GM21619 (cell line): ENCODE results near the gene IL1RAPL1.
"Not testable (repeated sequence)": the region's sequence is repeated elsewhere in the genome, so short reads cannot be mapped to it uniquely, and the experiment has no call there.

ENCODE experiments used
- ATAC-seq: cut with Tn5 transposase; IDR thresholded peaks from one replicate; pipeline ENCODE4 v1.9.1; 2021; ENCODE audit not compliant: unreplicated experiment

The IL1RAPL1 gene

GRCh38 chrX:28757290-28757689 is 170.0 kb downstream of the IL1RAPL1 start:
- no peak for ATAC-seq

GRCh38 chrX:28766561-28766960 is 179.3 kb downstream of the IL1RAPL1 start:
- not testable (repeated sequence) for ATAC-seq

DNA sequence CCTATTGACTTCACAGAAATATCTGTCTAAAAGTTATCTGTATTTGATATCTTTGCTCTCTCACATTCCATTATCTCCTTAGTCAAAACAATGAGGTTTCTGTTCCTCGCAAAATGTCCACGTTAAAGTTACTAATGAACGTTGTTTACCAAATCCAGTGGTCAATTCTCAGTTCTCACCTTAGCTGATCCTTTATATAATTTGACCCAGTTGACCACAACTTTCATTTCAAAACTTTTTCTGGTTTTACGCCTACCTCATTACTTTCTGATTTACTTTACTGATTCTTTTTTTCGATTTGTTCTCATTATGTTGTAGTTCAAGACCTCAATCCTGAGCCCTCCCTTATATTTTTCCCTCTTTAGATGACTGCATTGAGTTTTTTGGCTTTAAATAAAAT is 186.6 kb downstream of the IL1RAPL1 start:
- no peak for ATAC-seq

GRCh38 chrX:28787206-28787605 is 200.0 kb downstream of the IL1RAPL1 start:
- ATAC-seq, result no peak

- not testable (repeated sequence) for ATAC-seq
Observed at GRCh38 chrX:28800671-28801070, 213.4 kb downstream of the IL1RAPL1 start.

DNA sequence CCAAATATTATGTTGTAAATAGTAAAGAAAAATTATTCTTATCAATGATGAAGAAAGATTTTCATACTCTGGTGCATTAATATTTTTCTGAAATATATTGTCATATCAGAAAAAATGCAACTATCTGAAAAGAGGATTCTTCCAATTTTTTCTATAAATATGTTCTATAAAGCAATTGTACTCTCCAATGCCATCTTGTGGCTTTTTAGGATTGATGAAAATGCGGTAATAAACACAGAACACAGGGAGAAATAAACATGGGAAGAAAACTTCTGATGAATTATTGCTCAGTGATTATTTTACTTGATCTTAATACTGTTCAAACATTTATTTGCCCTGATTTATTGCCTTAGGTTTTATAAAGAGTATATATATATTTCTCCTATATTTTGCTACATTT is 215.4 kb downstream of the IL1RAPL1 start:
- no peak for ATAC-seq

GRCh38 chrX:28835991-28836390 is 248.7 kb downstream of the IL1RAPL1 start:
- no peak for ATAC-seq

GRCh38 chrX:28843817-28844216 is 256.6 kb downstream of the IL1RAPL1 start:
- ATAC-seq, result no peak

DNA sequence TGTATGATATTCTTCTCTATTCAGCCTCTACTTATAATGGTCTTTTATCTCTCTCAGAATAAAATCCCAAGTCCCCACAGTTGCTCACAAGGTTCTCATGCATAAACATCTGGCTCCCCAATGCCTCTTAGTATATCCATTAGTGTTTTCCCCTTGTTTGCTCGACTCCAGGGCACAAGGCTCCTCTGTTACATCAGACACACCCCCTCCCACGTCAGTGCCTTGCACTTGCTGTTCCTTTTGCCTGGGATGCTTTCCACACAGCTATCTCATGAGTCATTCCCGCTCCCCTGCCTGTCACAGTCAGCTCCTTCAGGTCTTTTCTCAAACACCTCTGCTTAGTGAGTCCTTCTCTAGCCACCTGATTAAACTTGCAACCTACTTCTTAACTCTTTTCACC is 260.2 kb downstream of the IL1RAPL1 start:
- ATAC-seq, result no peak

- ATAC-seq, result no peak
Observed at GRCh38 chrX:28848707-28849106, 261.5 kb downstream of the IL1RAPL1 start.

GRCh38 chrX:28850955-28851354 is 263.7 kb downstream of the IL1RAPL1 start:
- no peak for ATAC-seq

- no peak for ATAC-seq
Observed at GRCh38 chrX:28851871-28852270, 264.6 kb downstream of the IL1RAPL1 start.

DNA sequence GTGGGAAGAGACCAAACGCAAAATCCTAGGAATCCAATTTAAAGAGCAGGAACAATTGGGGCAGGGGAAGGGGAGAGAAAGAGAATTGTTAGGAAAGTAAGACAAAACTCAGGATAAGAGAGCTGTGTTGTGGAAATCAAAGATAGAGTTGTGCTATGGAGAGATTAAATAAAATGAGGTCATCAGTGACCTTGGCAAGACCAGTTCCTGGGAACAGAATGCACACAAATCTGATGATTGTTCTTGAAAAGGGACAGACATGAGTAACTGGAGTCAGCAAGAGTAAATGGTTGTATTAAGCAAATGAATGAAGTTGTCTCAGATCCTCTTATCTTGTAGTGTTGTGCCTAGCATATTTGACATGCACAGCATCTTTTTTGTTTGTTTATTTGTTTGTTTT is 267.4 kb downstream of the IL1RAPL1 start:
- ATAC-seq, result no peak

DNA sequence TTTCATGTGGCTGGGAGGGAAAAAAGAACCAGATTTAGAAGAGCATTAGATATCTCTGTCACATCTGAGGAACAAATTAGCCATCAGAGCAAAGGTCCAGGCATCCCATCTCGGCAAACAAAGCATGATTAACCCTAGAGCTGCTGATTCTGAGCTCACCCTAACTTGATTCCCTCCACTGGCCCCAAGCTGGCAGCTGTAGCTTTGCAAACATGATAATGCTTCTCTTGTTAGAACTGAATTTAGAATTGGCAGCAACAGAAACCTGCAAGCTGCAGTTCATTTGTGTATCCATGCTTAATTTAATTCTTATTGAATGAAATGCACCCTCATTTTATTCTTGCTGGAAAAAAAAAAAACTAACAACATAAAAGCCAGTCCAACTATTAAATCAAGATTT is 289.2 kb downstream of the IL1RAPL1 start:
- ATAC-seq, result no peak

DNA sequence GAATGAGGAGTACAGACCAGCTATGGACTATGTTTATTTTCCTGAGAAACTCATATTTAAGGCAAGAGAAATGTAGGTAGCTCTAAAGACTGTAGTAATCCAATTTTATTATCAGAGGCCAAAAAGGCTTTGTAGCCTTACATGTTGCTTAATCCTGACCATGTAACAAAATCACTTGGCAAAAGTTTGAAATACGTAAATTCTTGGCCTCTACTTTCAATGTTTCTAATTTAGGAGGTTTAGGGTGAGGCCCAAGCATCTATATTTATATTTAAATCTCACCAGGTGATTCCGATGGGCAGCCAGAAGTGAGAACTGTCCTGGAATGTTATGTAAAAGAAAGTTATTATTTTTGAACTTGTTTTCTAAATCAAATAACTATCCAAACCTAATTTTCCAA is 289.7 kb downstream of the IL1RAPL1 start:
- no peak for ATAC-seq

- ATAC-seq, result no peak
Observed at GRCh38 chrX:28880136-28880535, 292.9 kb downstream of the IL1RAPL1 start.

GRCh38 chrX:28884823-28885222 is 297.6 kb downstream of the IL1RAPL1 start:
- no peak for ATAC-seq

GRCh38 chrX:28888416-28888815 is 301.2 kb downstream of the IL1RAPL1 start:
- ATAC-seq, result no peak

- no peak for ATAC-seq
Observed at GRCh38 chrX:28889591-28890090, 302.4 kb downstream of the IL1RAPL1 start.

GRCh38 chrX:28901637-28902036 is 314.4 kb downstream of the IL1RAPL1 start:
- no peak for ATAC-seq

GRCh38 chrX:28910487-28910886 is 323.2 kb downstream of the IL1RAPL1 start:
- no peak for ATAC-seq

GRCh38 chrX:28920153-28920943 is 333.1 kb downstream of the IL1RAPL1 start:
- no peak for ATAC-seq

DNA sequence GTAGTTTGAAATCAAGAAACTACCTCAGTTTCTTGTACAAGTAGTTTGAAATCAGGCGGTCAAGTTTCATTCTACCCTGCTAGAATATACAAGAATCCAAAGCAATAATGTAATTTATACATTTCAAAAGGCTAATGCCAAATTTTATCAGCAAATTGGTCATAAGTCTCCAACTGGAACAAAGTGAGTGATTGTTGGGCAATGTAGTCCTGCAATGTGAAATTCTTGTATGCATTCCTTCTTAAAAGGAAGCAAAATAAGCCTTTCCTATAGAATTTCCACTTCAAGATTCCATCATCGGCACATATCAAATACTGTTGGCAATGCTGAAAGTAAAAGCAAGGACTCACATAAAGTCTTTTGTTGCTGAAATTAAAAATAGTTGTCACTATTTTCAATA is 334.9 kb downstream of the IL1RAPL1 start:
- no peak for ATAC-seq
